Activated CD8-positive, alpha-beta T cell treated with anti-CD3 and anti-CD28 coated beads, Interleukin-2, amount 10 ng/mL, durations not matched to agents 7 days and 5 days (primary cell): Measurements from ENCODE around the gene AKR7A2. TPM values are rescaled to one million over a fixed set of nuclear protein-coding genes. Genes with fewer than 3 reads are reported as not detected.

ENCODE experiments used
- ATAC-seq: fragments of 150-1000 bp; cut with Tn5 transposase; one replicate; pipeline ENCODE4 v1.10.0; 2021; ENCODE audit warnings: moderate library complexity
- CTCF ChIA-PET: fragments of 350-600 bp; sonication (Branson Sonifier 250); formaldehyde crosslinking; loops from one replicate; lab custom pipeline; 2021; ENCODE audit warnings: antibody characterized with exemption; lab: Charles Lee
- POLR2A ChIA-PET: fragments of 350-600 bp; sonication (Branson Sonifier 250); formaldehyde crosslinking; loops from one replicate; lab custom pipeline; 2021; ENCODE audit warnings: antibody characterized with exemption; lab: Charles Lee
- DNase-seq: peaks from one replicate; pipeline ENCODE4 v3.0.0-alpha.2; 2020
- H3K27ac Mint-ChIP-seq: one replicate; pipeline ENCODE4 v1.8.0; 2021; ENCODE audit warnings: mild to moderate bottlenecking, mixed read lengths
- H3K27me3 Mint-ChIP-seq: one replicate; pipeline ENCODE4 v1.8.0; 2021; ENCODE audit warnings: low read depth, mixed read lengths
- H3K36me3 Mint-ChIP-seq: one replicate; pipeline ENCODE4 v1.8.0; 2021; ENCODE audit warnings: low read depth, mixed read lengths
- H3K4me1 Mint-ChIP-seq: one replicate; pipeline ENCODE4 v1.8.0; 2021; ENCODE audit warnings: low read depth, mixed read lengths
- H3K4me3 Mint-ChIP-seq: one replicate; pipeline ENCODE4 v1.8.0; 2021; ENCODE audit warnings: mild to moderate bottlenecking, mixed read lengths
- H3K9me3 Mint-ChIP-seq: one replicate; pipeline ENCODE4 v1.8.0; 2022; ENCODE audit warnings: mixed read lengths; ENCODE audit not compliant: insufficient read depth
- total RNA-seq, 2 experiments: library from RNA; stranded (reverse); gene quantifications; one replicate each; pipeline ENCODE4 v1.2.3, GENCODE V29; 2021

Gene AKR7A2
- total RNA-seq = 10 to 100 TPM; 46.3 to 50.6 TPM

DNA sequence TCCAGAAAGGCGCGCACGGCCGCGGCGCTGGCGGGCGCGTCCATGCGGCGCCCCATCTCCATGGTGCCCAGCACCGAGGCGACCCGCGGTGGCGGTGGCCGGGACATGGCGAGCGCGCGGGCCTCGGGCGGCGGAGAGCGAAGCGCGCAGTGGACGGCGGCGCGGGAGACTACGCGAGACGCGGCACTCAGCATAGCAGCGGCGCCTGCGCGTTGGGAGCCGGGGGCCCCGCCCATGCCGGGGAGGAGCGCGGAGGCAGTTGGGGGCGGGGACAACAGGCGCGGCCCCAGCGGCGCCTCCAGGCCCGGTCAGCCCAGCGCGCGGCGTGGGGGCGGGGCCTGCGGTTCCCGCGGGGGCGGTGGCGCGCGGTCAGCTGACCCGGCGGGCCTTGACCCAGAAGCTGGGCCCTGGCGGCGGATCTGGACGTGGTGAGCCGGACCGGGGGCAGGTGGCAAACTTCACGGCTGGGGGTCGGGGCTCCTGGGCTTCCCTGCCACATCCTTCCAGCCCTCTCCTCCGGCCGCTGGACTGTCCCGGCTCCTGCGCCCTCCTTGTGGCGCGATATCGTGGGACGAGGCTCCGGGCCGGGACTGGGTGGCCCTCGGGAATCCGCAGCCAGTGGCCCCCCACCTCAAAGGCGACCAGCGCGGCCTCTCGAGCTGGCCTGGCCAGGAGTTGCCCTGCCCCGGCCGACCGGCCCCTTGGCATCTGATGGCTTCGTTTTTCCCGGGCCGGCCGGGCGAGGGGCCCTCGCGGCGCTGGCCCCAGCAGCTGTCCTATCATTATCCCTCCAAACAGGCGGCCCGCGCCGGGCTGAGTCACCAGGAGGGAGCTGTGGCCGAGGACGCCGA is at the start of gene AKR7A2, which contains the start of gene SLC66A1:
TSS of gene AKR7A2 (minus strand) at position 214 of the 851 bp plus-strand sequence. CDS start at position 194, 20 bp downstream.
TSS of gene SLC66A1 (plus strand) at position 396 of the 851 bp plus-strand sequence. CDS start 5,352 bp downstream, outside the sequence.
- H3K4me1 Mint-ChIP-seq = peaks cover 40% of the 10 kb centered on the region

DNA sequence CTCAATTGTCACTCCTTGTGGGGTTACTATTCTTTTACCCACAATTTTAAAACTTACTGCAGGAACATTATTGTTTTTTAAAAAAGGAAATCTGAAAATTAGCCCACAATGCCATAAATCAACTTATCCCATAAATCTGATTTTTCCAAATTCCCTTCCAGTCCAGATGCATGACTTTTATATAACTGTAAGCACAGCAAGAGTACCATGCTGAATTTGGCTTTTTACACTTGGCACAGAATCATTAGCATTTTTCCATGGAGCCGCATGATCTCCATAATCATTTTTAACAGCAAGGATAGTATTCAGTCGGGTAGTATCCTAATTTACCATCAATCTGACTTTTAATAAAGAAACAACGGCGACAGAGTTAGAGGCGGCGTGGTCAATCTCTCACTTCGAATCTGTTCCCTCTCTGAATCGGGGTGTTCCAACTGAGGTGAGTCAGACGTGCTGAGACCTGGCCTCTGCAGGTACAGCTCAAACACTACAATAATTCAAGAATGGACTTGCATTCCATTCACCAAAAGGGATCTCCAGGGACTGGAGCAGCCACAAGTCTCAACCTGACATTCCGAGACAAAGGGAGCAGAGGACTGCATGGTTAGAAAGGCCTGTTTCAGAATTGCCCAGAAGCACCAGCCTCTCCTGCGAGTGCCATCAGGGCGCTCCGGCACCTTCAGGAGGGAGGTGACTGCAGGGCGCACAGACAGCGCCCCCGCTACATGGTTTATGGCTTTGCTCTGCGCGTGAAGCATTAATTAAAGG is 49.1 kb upstream of the AKR7A2 start:
- Mint-ChIP-seq H3K9me3 (no peaks in the 10 kb centered on the region), H3K27me3 (no peaks in the 10 kb centered on the region), H3K4me1 (peaks cover 30% of the 10 kb centered on the region), H3K36me3 (peaks cover 22% of the 10 kb centered on the region), H3K4me3 (no peak overlapping the region), H3K27ac (no peak overlapping the region)
- ChIA-PET CTCF (interaction anchor here (0.8 kb wide), 1 partner anchor 221 kb away, joined by 3 read pairs; no protein-coding TSS in a partner anchor), POLR2A (no interaction called here)
- DNase-seq (no peak), ATAC-seq (no peak)

More for the DNA sequence above, at the start of gene AKR7A2, which contains the start of gene SLC66A1:
- ChIA-PET POLR2A (interaction anchor here (1.1 kb wide), 1 partner anchor 60 kb away, joined by 3 read pairs; the partner anchor contains the start of gene MRTO4), CTCF (interaction anchor here (1.5 kb wide), 1 partner anchor 18 kb away, joined by 3 read pairs; no protein-coding TSS in a partner anchor)
- H3K9me3 Mint-ChIP-seq = no peaks in the 10 kb centered on the region
- H3K27me3 Mint-ChIP-seq = no peaks in the 10 kb centered on the region
- DNase-seq = peak; percentile 91
- peak within 1 kb of the TSS; percentile 78 for H3K27ac Mint-ChIP-seq
- peaks cover 6% of the 10 kb centered on the region for H3K36me3 Mint-ChIP-seq
- peak; percentile 97 for ATAC-seq
- H3K4me3 Mint-ChIP-seq = peak within 1 kb of the TSS; percentile 83

DNA sequence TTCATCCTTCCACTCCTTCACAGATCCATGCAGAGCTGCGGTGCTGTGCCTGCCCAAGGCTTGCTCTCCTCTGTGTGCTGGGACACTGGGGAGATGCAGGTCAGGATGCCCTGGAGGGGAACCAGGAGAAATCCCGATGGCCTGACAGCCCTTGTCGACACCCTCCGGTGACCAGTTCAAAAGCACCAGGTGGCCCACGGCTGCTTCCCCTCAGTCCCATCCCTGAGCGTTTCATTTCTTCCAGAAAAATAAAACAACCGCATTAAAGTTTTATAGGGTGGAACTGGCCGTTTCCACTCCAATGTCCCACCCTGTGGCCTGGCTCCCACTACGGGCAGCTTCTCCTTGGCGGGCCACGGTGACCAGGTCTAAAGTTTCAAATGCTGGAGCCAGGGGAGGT is 48.5 kb upstream of the AKR7A2 start:
- ChIA-PET CTCF (interaction anchor here (0.8 kb wide), 1 partner anchor 222 kb away, joined by 3 read pairs; no protein-coding TSS in a partner anchor), POLR2A (no interaction called here)
- Mint-ChIP-seq H3K9me3 (no peaks in the 10 kb centered on the region), H3K4me1 (peaks cover 30% of the 10 kb centered on the region), H3K27ac (peak overlapping the region; percentile 72), H3K4me3 (no peak overlapping the region), H3K36me3 (peaks cover 28% of the 10 kb centered on the region), H3K27me3 (no peaks in the 10 kb centered on the region)
- no peak for DNase-seq
- ATAC-seq = no peak

DNA sequence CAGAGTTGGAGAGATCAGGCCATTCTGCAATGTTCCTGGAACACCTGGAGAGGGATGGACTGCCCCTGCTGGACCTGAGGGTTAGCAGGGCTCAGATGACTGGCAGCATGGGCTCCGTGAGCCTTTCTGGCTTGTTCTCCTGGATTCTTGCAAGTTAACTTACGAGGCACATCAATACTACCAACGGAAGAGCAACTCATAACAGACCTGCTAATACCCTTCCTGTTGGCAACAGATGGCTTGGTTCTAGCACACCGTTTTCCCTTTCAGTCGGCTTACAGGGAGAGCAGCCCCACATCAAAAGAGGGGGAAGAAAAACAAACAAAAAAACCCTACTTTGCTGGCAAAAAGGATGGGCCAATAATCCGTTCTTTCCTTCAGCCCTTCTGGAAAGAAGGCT is 48.1 kb upstream of the AKR7A2 start:
- POLR2A ChIA-PET = no interaction called here
- no peak for DNase-seq
- H3K27me3 Mint-ChIP-seq = no peaks in the 10 kb centered on the region
- CTCF ChIA-PET = interaction anchor here (1.4 kb wide), 1 partner anchor 302 kb away, joined by 3 read pairs; no protein-coding TSS in a partner anchor
- peak overlapping the region; percentile 72 for H3K27ac Mint-ChIP-seq
- H3K4me3 Mint-ChIP-seq = peak overlapping the region; percentile 12
- peak; percentile 61 for ATAC-seq
- peaks cover 28% of the 10 kb centered on the region for H3K36me3 Mint-ChIP-seq
- peaks cover 30% of the 10 kb centered on the region for H3K4me1 Mint-ChIP-seq
- no peaks in the 10 kb centered on the region for H3K9me3 Mint-ChIP-seq

DNA sequence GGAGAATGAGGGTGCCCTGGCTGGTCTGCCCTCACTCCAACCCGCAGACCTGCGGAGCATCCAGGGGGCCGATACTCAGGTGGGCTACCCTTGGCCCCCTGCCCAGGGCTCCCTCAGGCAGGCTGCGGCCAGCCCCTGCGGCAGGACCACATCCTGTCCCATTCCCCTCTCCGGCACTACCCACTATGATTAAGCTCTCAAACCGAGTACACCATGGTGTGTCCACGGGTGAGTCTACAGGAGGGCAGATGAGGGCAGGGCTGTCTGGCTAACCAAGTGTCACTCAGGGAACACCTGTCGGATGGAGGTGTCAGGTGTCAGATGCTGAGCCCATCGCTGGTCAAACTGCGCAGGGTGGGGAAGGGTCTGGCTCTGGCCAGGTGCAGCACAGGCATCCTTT is 47.4 kb upstream of the AKR7A2 start:
- ChIA-PET CTCF (interaction anchor here (0.7 to 1.4 kb wide), 2 partner anchors 302 to 350 kb away, joined by 3 read pairs; no protein-coding TSS in a partner anchor), POLR2A (no interaction called here)
- Mint-ChIP-seq H3K4me1 (peaks cover 30% of the 10 kb centered on the region), H3K27ac (peak overlapping the region; percentile 72), H3K9me3 (no peaks in the 10 kb centered on the region), H3K36me3 (peaks cover 34% of the 10 kb centered on the region), H3K4me3 (no peak overlapping the region), H3K27me3 (no peaks in the 10 kb centered on the region)
- DNase-seq (no peak), ATAC-seq (no peak)

DNA sequence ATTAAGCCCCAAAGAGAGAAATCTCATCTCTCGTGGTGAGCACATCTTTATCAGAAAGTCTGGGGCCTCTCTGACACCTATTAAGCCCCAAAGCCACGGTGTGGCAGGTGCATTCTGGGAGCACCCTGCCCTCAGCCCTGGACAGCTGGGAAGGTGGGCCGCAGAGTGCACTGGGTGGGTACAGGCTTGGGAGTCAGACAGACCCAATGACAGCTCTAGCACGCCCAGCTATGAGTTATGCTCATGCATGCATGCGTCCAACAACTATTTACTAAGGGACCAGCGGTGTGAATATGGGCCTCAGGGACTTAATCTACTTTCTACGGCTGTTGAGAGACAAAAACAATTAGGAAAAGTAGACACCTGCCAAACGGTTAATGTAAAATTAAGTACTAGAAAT is 46.8 kb upstream of the AKR7A2 start:
- H3K4me1 Mint-ChIP-seq = peaks cover 30% of the 10 kb centered on the region
- ATAC-seq (no peak), DNase-seq (no peak)
- H3K27ac Mint-ChIP-seq = no peak overlapping the region
- H3K27me3 Mint-ChIP-seq = no peaks in the 10 kb centered on the region
- CTCF ChIA-PET = interaction anchor here (0.7 to 1.4 kb wide), 2 partner anchors 303 to 351 kb away, joined by 3 read pairs; no protein-coding TSS in a partner anchor
- POLR2A ChIA-PET = no interaction called here
- no peaks in the 10 kb centered on the region for H3K9me3 Mint-ChIP-seq
- H3K4me3 Mint-ChIP-seq = no peak overlapping the region
- H3K36me3 Mint-ChIP-seq = peaks cover 37% of the 10 kb centered on the region

DNA sequence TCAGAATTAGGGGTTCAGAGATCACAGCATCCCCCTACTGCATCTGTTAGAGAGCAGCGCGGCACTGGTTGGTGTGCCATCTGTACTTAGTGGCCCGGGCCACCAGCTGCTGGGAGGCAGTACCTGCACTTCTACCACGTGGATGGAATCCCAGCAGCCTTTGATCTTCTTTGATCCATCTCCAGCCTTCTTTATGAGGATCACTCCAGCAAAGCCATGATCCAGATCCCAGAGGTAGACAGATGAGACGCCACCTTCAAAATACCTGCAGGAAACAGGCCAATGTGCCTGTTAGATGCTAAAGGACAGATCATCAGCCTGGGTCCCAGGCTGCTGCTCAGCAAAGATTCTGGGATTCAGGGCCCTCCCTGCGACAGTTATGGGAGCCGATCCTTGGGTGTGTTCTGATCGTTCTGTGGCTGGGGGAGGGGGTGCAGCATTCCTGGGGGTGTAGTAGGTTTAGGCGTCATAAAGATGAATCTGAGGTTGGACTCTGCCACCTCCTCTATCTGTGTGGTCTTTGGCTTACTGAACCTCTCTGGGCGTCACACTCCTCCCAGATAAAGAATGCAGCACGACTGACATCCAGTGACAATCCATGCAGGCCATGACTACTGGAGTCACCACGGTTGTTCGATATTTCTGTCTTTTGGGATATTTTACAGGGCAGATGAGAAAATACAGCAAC is 45.5 kb upstream of the AKR7A2 start:
- Mint-ChIP-seq H3K4me3 (no peak overlapping the region), H3K4me1 (peaks cover 30% of the 10 kb centered on the region), H3K36me3 (peaks cover 39% of the 10 kb centered on the region), H3K9me3 (no peaks in the 10 kb centered on the region), H3K27me3 (no peaks in the 10 kb centered on the region), H3K27ac (no peak overlapping the region)
- POLR2A ChIA-PET = no interaction called here
- no peak for ATAC-seq
- DNase-seq = no peak
- CTCF ChIA-PET = no interaction called here

DNA sequence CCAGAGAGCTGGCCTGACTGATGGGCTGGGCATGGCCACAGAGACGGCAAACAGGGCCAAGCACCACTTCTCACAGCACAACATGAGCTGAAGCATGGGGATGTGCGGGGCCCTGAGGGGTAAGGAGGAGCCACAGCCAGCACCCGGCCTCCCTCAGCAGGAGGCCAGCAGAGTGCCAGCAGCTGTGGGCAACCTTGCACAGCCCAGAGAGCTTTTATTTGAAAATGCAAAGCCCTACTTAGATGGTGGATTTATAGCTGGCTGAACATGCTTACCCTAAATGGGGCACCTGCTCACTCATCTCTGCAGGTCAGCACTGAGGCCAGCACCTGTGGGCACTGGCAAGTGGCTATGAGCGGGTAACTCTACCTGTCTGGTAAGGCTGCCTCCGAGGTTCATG is 44.3 kb upstream of the AKR7A2 start:
- ATAC-seq = no peak
- CTCF ChIA-PET = interaction anchor here (1.0 kb wide), 2 partner anchors 14 to 306 kb away, joined by 3 read pairs; no protein-coding TSS in a partner anchor
- DNase-seq = no peak
- H3K36me3 Mint-ChIP-seq = peaks cover 49% of the 10 kb centered on the region
- no peak overlapping the region for H3K27ac Mint-ChIP-seq
- POLR2A ChIA-PET = no interaction called here
- H3K27me3 Mint-ChIP-seq = no peaks in the 10 kb centered on the region
- H3K4me1 Mint-ChIP-seq = peaks cover 23% of the 10 kb centered on the region
- no peaks in the 10 kb centered on the region for H3K9me3 Mint-ChIP-seq
- no peak overlapping the region for H3K4me3 Mint-ChIP-seq

DNA sequence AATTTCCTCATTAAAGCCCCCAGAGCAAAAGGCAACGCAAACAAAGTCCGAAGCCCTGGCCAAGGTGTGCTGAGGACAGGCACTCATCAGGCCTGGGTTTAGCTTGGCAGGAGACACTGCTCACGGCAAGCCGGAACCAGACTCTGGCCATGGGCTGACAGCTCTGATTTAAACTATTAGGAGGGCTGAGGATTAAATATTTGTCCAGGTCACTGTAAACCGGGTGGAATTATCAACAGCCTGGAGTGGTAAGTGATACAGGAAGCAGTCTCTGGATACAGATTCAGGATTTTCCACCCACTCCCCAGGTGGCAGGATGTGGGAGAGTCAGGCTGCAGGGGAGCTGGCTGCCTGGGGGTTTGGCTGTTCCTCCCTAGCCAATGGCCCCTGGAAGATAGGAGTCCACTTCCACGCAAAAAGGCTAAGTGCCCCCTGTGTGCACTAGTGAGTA is 42.6 kb upstream of the AKR7A2 start:
- ChIA-PET CTCF (interaction anchor here (0.7 kb wide), 1 partner anchor 133 kb away, joined by 3 read pairs; no protein-coding TSS in a partner anchor), POLR2A (no interaction called here)
- no peak for ATAC-seq
- no peak overlapping the region for H3K4me3 Mint-ChIP-seq
- H3K27me3 Mint-ChIP-seq = no peaks in the 10 kb centered on the region
- H3K4me1 Mint-ChIP-seq = peaks cover 6% of the 10 kb centered on the region
- H3K9me3 Mint-ChIP-seq = no peaks in the 10 kb centered on the region
- peaks cover 54% of the 10 kb centered on the region for H3K36me3 Mint-ChIP-seq
- DNase-seq = no peak
- H3K27ac Mint-ChIP-seq = no peak overlapping the region

DNA sequence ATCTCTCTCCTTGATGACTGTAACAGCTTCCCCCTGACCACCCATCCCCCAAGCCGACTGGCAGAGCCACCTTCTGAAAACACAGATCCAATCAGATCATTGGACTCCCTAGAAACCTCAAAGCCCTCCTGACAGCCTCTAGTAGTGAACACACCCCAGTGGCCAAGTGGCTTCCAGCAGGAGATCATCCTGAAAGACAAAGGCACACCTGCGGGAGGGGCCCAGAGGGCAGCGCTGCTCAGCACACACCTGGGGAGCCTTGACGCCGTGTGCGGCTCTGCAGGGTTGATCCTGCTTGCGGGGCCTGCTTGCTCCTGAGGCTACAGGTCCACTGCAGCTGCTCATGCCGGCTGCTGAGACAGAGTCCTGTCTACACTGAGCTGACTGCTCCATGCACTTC is 41.7 kb upstream of the AKR7A2 start:
- no peak for ATAC-seq
- CTCF ChIA-PET = no interaction called here
- H3K4me3 Mint-ChIP-seq = no peak overlapping the region
- peaks cover 2% of the 10 kb centered on the region for H3K4me1 Mint-ChIP-seq
- H3K9me3 Mint-ChIP-seq = no peaks in the 10 kb centered on the region
- H3K27me3 Mint-ChIP-seq = no peaks in the 10 kb centered on the region
- H3K36me3 Mint-ChIP-seq = peaks cover 60% of the 10 kb centered on the region
- peak overlapping the region; percentile 39 for H3K27ac Mint-ChIP-seq
- DNase-seq = no peak
- POLR2A ChIA-PET = no interaction called here

DNA sequence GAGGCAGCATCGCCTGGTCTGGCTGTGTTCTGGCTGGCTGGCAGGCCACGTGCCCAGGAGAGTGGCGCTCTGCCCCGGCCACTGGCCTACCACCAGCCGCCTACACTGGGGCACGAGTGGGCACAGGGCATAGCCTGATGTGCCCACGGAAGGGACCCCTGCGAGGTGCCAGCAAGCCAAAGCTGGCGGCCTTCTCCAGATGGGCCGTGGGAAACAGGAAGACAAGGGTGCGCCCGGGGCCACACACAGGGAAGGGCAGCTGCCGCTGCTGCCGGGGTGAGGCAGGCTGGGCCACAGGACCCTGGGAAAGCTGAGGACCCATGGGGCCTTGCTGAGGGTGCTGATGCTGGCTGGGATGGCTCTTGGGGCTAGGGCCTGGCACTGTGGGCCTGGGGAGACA is 40.9 kb upstream of the AKR7A2 start:
- H3K4me1 Mint-ChIP-seq = peaks cover 2% of the 10 kb centered on the region
- ChIA-PET POLR2A (interaction anchor here (0.7 kb wide), 1 partner anchor 143 kb away, joined by 3 read pairs; the partner anchor contains the start of gene UBR4), CTCF (interaction anchor here (1.6 kb wide), 1 partner anchor 11 kb away, joined by 4 read pairs; no protein-coding TSS in a partner anchor)
- H3K9me3 Mint-ChIP-seq = no peaks in the 10 kb centered on the region
- DNase-seq = no peak
- H3K36me3 Mint-ChIP-seq = peaks cover 60% of the 10 kb centered on the region
- H3K27me3 Mint-ChIP-seq = no peaks in the 10 kb centered on the region
- no peak overlapping the region for H3K4me3 Mint-ChIP-seq
- no peak for ATAC-seq
- peak overlapping the region; percentile 46 for H3K27ac Mint-ChIP-seq
